ENCODE results near the gene ADISSP.

The ADISSP gene

DNA sequence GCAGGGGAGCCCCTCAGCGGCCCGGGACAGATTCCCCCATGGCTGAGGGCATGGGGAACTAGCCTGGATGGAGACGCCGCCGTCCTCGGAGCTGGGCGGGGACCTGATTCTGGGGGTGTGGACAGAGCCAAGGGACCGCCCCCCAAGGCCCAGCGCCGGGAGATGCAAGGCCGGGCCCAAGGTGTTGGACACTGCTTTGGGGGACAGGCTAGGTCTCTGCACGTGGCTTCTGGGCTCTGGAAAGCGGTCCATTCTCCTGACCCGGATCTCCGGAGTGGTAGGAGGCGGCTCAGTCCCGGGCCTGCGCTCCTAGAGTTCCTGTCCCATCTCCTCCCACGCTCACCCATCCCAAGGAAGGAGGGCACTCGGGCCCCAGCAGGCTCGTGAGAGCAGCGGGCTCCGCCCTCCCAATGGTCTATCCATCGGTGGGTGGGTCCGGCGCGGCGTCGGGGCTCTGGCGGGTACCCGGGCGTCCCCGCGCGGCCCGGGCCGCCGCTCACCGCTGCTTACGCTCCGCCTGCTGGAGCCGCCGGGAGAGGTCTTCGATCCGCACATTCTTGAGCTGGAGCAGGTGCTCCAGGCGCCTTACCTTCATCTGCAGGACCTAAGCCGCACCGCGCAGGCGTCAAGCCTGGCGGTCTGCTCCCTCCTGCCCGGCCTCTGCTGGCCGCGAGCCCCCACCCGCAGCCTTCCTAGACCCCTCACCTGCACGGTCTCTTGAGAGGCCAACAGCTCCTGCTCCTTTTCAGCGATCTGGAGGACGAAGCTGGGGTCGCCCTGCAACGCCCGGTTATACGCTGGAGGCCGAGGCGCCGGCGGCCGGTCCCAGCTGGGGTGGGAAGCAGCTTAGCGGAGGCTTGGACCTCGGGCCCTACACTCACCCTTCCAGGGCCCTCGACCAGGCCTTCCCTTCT, 10.4 kb upstream of the ADISSP start:
- no peak for DNase-seq (ENCODE audit: low read depth)
- TF ChIP-seq, protein P1, sequence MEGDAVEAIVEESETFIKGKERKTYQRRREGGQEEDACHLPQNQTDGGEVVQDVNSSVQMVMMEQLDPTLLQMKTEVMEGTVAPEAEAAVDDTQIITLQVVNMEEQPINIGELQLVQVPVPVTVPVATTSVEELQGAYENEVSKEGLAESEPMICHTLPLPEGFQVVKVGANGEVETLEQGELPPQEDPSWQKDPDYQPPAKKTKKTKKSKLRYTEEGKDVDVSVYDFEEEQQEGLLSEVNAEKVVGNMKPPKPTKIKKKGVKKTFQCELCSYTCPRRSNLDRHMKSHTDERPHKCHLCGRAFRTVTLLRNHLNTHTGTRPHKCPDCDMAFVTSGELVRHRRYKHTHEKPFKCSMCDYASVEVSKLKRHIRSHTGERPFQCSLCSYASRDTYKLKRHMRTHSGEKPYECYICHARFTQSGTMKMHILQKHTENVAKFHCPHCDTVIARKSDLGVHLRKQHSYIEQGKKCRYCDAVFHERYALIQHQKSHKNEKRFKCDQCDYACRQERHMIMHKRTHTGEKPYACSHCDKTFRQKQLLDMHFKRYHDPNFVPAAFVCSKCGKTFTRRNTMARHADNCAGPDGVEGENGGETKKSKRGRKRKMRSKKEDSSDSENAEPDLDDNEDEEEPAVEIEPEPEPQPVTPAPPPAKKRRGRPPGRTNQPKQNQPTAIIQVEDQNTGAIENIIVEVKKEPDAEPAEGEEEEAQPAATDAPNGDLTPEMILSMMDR (conservative IDR thresholded peaks at IDR 0.05; ENCODE audit: low read depth, low read length): peak; percentile 11
- peak overlapping the region; percentile 51 for H3K4me3 ChIP-seq (ENCODE audit: low read length)

DNA sequence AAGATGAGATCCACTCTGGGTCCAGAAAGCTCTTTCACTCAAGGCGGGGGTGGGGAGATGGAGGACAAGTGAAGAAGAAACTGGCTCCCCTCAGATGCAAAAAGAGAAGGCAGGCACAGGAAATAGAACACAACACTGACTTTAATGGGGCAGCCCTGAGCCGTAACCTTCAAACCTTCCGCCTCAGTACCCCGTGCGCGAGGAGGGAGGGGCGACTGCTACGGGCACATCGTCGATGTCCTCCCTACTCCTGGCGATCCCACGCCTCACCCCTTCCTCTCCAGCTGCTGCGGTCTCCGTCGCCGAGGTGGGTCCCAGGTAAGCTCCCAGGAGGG, 9.8 kb upstream of the ADISSP start:
- TF ChIP-seq, protein P1 (conservative IDR thresholded peaks at IDR 0.05; ENCODE audit: low read depth, low read length): no peak
- peak overlapping the region; percentile 51 for H3K4me3 ChIP-seq (ENCODE audit: low read length)
- DNase-seq (ENCODE audit: low read depth): no peak

DNA sequence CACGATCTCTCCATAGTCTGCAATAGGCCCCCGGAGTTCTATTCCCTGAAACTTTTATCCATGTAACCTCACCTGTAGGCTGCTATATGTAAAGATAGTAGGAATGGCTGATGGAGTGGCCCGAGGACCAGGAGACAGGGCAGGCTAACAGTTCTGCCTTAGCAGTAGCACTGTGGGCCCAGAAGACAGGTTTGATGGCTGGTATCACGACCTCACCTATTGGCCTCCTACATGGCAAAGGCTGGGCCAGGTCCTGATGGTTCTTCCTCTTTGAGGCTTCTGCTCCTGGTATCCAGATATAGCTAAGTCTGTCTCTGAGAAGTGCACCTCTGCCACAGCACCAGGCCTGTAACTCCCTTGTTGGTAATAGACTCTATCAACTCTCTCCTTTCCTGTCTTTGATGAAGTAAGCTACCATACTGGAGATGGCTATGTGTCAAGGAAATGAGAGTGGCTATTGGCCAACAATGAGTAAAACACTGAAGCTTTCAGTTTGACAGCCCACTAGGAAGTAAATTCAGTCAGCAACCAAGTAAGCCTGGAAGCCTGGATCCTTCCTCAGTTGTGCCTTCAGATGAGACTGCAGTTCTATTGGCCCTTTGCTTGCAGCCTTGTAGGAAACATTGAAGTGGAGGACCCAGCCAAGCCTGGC, 8.0 kb upstream of the ADISSP start:
- TF ChIP-seq, protein P1 (conservative IDR thresholded peaks at IDR 0.05; ENCODE audit: low read depth, low read length): no peak
- no peak for DNase-seq (ENCODE audit: low read depth)
- H3K4me3 ChIP-seq (ENCODE audit: low read length): no peak overlapping the region

DNA sequence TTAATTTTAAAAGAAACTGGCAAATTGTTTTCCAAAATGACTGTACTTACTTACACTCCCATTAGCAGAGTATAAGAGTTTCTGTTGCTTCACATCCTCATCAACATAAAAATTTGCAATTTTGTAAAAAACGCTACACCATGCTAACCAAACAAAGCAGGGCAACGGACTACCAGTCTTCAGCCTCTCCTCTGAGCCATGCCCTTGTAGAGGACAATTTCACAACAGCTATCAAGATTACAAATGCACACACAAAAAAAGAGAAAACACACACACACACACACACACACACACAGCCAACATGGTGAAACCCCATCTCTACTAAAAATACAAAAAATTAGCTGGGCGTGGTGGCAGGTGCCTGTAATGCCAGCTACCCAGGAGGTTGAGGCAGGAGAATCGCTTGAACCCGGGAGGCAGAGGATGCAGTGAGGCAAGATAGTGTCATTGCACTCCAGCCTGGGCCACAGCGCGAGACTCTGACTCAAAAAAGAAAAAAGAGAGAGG, 4.1 kb upstream of the ADISSP start:
- TF ChIP-seq, protein P1 (conservative IDR thresholded peaks at IDR 0.05; ENCODE audit: low read depth, low read length): no peak
- DNase-seq (ENCODE audit: low read depth): no peak
- no peak overlapping the region for H3K4me3 ChIP-seq (ENCODE audit: low read length)

DNA sequence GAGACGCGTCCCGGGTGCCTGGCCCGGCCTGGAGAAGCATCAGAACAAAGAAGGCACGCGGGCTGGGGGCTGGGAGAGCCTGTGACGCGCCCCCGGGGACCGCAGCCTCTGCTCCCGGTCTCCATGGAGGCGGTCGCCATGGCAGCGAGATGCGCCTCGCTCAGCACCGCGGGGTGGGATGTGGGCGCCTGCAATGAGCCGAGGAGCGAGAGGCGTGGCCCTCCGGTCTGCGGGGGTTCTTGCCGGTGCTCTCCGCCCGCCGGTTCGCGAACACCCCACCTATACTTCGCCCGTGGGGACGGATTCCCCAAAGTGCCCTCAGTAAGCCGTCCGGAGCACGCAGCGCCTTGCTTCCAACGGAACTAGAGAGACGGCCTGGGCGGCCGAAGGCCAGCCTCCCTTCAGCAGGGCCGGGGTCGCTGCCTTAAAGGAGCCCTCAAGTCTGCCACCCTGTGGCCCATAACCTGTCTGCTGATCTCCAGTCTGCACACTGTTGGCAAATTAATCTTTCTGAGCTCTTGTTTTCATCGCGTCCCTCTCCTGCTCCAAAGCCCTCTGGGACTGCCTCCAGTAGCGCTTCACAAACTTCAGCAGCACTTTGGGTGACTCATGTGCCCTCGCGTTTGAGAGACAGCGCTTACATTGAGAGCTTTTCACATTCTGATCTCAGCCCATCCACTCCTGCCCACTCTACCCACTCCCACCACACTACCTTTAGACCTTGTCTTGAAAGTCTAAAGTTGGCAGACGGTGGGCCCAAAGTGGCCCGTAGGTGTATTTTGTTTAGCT, 983 bp upstream of the ADISSP start:
- H3K4me3 ChIP-seq (ENCODE audit: low read length): peak overlapping the region; percentile 78
- TF ChIP-seq, protein P1 (conservative IDR thresholded peaks at IDR 0.05; ENCODE audit: low read depth, low read length): peak; percentile 65
- peak; percentile 69 for DNase-seq (ENCODE audit: low read depth)

DNA sequence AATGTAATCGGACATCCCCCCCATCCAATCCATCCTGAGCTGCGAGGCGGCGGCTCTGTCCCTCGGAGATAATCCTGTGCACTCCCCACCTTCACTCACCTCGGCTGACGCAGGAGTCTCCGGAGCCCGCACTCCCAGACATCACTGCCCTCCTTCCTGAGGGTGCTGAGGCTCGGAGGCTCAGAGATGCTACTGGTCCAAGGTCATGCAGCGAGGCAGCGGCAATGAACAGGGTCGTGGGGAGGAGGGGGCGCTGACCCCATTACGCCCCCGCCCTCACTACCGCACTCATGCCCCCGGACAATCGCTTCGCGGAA, 485 bp downstream of the ADISSP start:
- TF ChIP-seq, protein P1 (conservative IDR thresholded peaks at IDR 0.05; ENCODE audit: low read depth, low read length): no peak
- H3K4me3 ChIP-seq (ENCODE audit: low read length): peak overlapping the region; percentile 70
- no peak for DNase-seq (ENCODE audit: low read depth)

All from retinal pigment epithelial cell (primary cell).